ENCODE data around the gene FMN1.
A peak's percentile ranks its signal among the peaks of the same experiment; 100 is the strongest.
"Not testable (repeated sequence)": the region's sequence is repeated elsewhere in the genome, so short reads cannot be mapped to it uniquely, and the experiment has no call there.

Gene FMN1

GRCh38 chr15:32956006-32956405 is 238.5 kb downstream of the FMN1 start:
- peak; percentile 87 for DNase-seq

- DNase-seq = no peak
Observed at GRCh38 chr15:32953533-32953910, 241.0 kb downstream of the FMN1 start.

GRCh38 chr15:32952901-32953532 is 241.5 kb downstream of the FMN1 start:
- no peak for DNase-seq

- DNase-seq = peak; percentile 3
Observed at GRCh38 chr15:32951736-32952464, 242.6 kb downstream of the FMN1 start.

GRCh38 chr15:32950051-32950450 is 244.5 kb downstream of the FMN1 start:
- DNase-seq = not testable (repeated sequence)

GRCh38 chr15:32946210-32946609 is 248.3 kb downstream of the FMN1 start:
- no peak for DNase-seq

- DNase-seq = no peak
Observed at GRCh38 chr15:32944431-32944830, 250.1 kb downstream of the FMN1 start.

GRCh38 chr15:32943711-32944110 is 250.8 kb downstream of the FMN1 start:
- no peak for DNase-seq

GRCh38 chr15:32942401-32942841 is 252.1 kb downstream of the FMN1 start:
- DNase-seq = no peak

GRCh38 chr15:32941823-32942222 is 252.7 kb downstream of the FMN1 start:
- DNase-seq = no peak

GRCh38 chr15:32936976-32937375 is 257.5 kb downstream of the FMN1 start:
- DNase-seq = no peak

- DNase-seq = peak; percentile 62
Observed at GRCh38 chr15:32936283-32936918, 258.1 kb downstream of the FMN1 start.

- no peak for DNase-seq
Observed at GRCh38 chr15:32935139-32935538, 259.4 kb downstream of the FMN1 start.

GRCh38 chr15:32933236-32933635 is 261.3 kb downstream of the FMN1 start:
- no peak for DNase-seq

GRCh38 chr15:32928876-32929275 is 265.6 kb downstream of the FMN1 start:
- DNase-seq = no peak

- no peak for DNase-seq
Observed at GRCh38 chr15:32927124-32927523, 267.4 kb downstream of the FMN1 start.

GRCh38 chr15:32923176-32923575 is 271.3 kb downstream of the FMN1 start:
- DNase-seq = no peak

- no peak for DNase-seq
Observed at GRCh38 chr15:32922541-32922940, 272.0 kb downstream of the FMN1 start.

- DNase-seq = peak; percentile 79
Observed at GRCh38 chr15:32919749-32920414, 274.6 kb downstream of the FMN1 start.

- no peak for DNase-seq
Observed at GRCh38 chr15:32918547-32918946, 276.0 kb downstream of the FMN1 start.

GRCh38 chr15:32910839-32911238 is 283.7 kb downstream of the FMN1 start:
- no peak for DNase-seq

GRCh38 chr15:32909431-32909830 is 285.1 kb downstream of the FMN1 start:
- peak; percentile 53 for DNase-seq

GRCh38 chr15:32908872-32909271 is 285.6 kb downstream of the FMN1 start:
- no peak for DNase-seq
